Nephron (organoid): ENCODE measurements around the gene FOXD1.

Source experiments
- H3K27ac Mint-ChIP-seq, 3 experiments: 2 replicates each; pipeline ENCODE4 v1.8.0; 2020; ENCODE audit warnings: mixed read lengths in 3 of 3, mild to moderate bottlenecking in 2 of 3, moderate library complexity in 1 of 3
- H3K27me3 Mint-ChIP-seq: 2 replicates; pipeline ENCODE4 v1.8.0; 2021; ENCODE audit warnings: low read depth, mild to moderate bottlenecking, moderate library complexity, mixed read lengths
- H3K36me3 Mint-ChIP-seq: 2 replicates; pipeline ENCODE4 v1.8.0; 2020; ENCODE audit warnings: low read depth, mixed read lengths
- H3K4me1 Mint-ChIP-seq: 2 replicates; pipeline ENCODE4 v1.8.0; 2020; ENCODE audit warnings: mixed read lengths
- H3K4me3 Mint-ChIP-seq, 3 experiments: 2 replicates each; pipeline ENCODE4 v1.8.0; 2020; ENCODE audit warnings: mild to moderate bottlenecking in 3 of 3, mixed read lengths in 3 of 3, moderate library complexity in 2 of 3
- H3K9me3 Mint-ChIP-seq: 2 replicates; pipeline ENCODE4 v1.8.0; 2020; ENCODE audit warnings: mixed read lengths
- CTCF ChIP-seq, 3 experiments: fragments of 200-600 bp; sonication (generic); IDR thresholded peaks; one replicate each; pipeline ENCODE4 v1.5.0; 2021; ENCODE audit warnings: antibody characterized with exemption in 3 of 3; ENCODE audit not compliant: unreplicated experiment in 3 of 3

FOXD1 gene

GRCh38 chr5:73486119-73486899 is 37.7 kb upstream of the FOXD1 start:
- H3K36me3 Mint-ChIP-seq: no peaks in the 10 kb centered on the region
- H3K4me1 Mint-ChIP-seq: no peaks in the 10 kb centered on the region
- no peaks in the 10 kb centered on the region for H3K9me3 Mint-ChIP-seq
- H3K27ac Mint-ChIP-seq: no peak overlapping the region
- H3K27me3 Mint-ChIP-seq: peaks cover 19% of the 10 kb centered on the region
- H3K4me3 Mint-ChIP-seq: no peak overlapping the region
- TF ChIP-seq CTCF (IDR thresholded peaks at IDR 0.05; ENCODE audit: unreplicated experiment in 3 of 3): no peak

GRCh38 chr5:73485715-73486114 is 37.1 kb upstream of the FOXD1 start:
- Mint-ChIP-seq H3K27ac (no peak overlapping the region), H3K27me3 (peaks cover 19% of the 10 kb centered on the region), H3K4me1 (no peaks in the 10 kb centered on the region), H3K36me3 (no peaks in the 10 kb centered on the region), H3K4me3 (no peak overlapping the region), H3K9me3 (no peaks in the 10 kb centered on the region)
- TF ChIP-seq CTCF (IDR thresholded peaks at IDR 0.05; ENCODE audit: unreplicated experiment in 3 of 3): no peak

GRCh38 chr5:73484511-73484910 is 35.9 kb upstream of the FOXD1 start:
- H3K4me1 Mint-ChIP-seq: no peaks in the 10 kb centered on the region
- no peak overlapping the region for H3K4me3 Mint-ChIP-seq
- H3K9me3 Mint-ChIP-seq: no peaks in the 10 kb centered on the region
- no peak for TF ChIP-seq CTCF (IDR thresholded peaks at IDR 0.05; ENCODE audit: unreplicated experiment in 3 of 3)
- H3K36me3 Mint-ChIP-seq: no peaks in the 10 kb centered on the region
- H3K27me3 Mint-ChIP-seq: peaks cover 22% of the 10 kb centered on the region
- H3K27ac Mint-ChIP-seq: no peak overlapping the region

- no peaks in the 10 kb centered on the region for H3K36me3 Mint-ChIP-seq
- H3K4me3 Mint-ChIP-seq: no peak overlapping the region
- no peaks in the 10 kb centered on the region for H3K4me1 Mint-ChIP-seq
- TF ChIP-seq CTCF (IDR thresholded peaks at IDR 0.05; ENCODE audit: unreplicated experiment in 3 of 3): no peak
- no peaks in the 10 kb centered on the region for H3K9me3 Mint-ChIP-seq
- H3K27ac Mint-ChIP-seq: no peak overlapping the region
- H3K27me3 Mint-ChIP-seq: peaks cover 22% of the 10 kb centered on the region
Observed at GRCh38 chr5:73483676-73484075, 35.1 kb upstream of the FOXD1 start.

- Mint-ChIP-seq H3K4me1 (no peaks in the 10 kb centered on the region), H3K27me3 (peaks cover 11% of the 10 kb centered on the region), H3K27ac (no peak overlapping the region), H3K4me3 (no peak overlapping the region), H3K36me3 (no peaks in the 10 kb centered on the region), H3K9me3 (no peaks in the 10 kb centered on the region)
- no peak for TF ChIP-seq CTCF (IDR thresholded peaks at IDR 0.05; ENCODE audit: unreplicated experiment in 3 of 3)
Observed at GRCh38 chr5:73482383-73483136, 34.0 kb upstream of the FOXD1 start.
